GM21423 (cell line): ENCODE data around the gene CCL18.
"Not testable (repeated sequence)": the region's sequence is repeated elsewhere in the genome, so short reads cannot be mapped to it uniquely, and the experiment has no call there.

Experiments used
- ATAC-seq: cut with Tn5 transposase; IDR thresholded peaks from one replicate; pipeline ENCODE4 v1.9.1; 2021; ENCODE audit warnings: mild to moderate bottlenecking, moderate library complexity; ENCODE audit not compliant: unreplicated experiment

Gene CCL18

DNA sequence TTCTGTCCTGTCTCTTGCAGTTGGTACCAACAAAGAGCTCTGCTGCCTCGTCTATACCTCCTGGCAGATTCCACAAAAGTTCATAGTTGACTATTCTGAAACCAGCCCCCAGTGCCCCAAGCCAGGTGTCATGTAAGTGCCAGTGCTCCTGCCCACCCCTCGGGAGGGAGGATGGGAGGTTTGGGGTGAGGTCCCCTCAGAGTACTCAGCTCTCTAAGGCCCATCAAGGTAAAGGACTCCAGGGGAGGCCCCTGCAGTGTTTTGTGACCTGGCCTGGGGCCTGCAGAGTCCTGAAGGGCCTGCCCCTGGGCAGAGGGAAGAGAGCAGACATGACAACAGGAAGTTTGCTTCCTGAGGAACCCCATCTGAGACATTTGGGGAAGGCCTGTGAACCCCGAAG, 6.4 kb downstream of the CCL18 start:
- no peak for ATAC-seq

DNA sequence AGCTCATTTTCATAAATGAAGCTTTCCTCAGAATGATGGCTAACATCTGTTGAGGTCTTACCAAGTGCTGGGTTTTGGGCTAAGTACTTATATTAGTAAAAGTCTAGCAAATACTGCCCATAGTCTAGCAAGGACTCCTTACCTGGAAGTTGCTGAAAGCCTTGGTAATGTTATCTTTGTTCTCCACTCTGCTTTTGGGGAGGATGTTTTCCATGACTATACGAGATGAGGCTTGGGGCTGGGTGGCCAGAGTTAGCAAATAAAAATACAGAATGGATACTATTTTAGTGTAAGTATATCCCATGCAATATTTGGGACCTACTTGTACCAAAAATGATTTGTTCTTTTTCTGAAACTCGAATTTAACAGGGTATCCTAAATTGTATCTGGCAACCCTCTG, 7.7 kb downstream of the CCL18 start:
- ATAC-seq: no peak

DNA sequence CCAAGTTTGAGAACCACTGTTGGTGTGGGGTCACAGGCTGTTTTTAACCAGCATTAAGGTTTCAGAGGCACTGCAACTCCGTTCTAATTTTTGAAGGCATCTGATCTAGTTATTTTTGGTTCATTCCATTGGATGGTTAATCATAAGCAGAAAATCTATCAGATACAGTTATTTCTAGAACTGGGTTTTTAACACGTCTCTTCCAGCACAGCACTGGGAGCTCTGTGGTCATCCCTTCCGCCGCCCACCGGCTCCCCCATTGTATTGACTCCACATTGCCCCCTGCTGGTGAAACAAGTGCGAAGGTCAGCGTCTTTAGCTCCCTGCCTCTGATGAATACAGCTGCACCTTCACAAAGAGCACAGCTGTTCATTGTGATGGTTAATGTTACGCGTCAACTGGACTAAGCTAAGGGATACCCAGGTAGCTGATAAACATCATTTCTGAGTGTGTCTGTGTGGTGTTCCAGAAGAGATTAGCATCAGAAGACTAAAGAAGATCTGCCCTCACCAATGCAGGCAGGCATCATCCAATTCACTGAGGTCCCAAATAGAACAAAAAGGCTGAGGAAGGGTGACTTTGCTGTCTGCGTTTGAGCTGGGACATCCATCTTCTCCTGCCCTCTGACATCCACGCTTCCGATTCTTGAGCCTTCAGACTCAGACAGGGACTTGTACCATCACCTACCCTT, 8.5 kb downstream of the CCL18 start:
- ATAC-seq: peak; percentile 75

DNA sequence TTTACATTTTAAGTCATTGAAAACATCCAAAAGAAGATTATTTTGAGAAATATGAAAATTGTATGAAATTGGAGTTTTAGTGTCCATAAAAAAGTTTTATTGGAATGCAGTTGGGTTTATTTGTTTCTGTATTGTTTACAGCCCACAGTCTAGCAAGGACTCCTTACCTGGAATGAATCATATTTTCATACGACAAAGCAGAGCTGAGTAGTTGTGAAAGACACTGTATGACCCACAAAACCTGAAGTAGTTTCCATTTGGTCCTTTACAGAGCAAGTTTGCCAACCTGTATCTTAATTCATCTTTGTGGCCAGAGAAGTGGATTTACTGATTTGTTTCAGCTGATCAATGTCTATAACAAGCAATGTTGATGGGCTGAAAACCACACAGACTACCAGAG, 10.3 kb downstream of the CCL18 start:
- no peak for ATAC-seq

DNA sequence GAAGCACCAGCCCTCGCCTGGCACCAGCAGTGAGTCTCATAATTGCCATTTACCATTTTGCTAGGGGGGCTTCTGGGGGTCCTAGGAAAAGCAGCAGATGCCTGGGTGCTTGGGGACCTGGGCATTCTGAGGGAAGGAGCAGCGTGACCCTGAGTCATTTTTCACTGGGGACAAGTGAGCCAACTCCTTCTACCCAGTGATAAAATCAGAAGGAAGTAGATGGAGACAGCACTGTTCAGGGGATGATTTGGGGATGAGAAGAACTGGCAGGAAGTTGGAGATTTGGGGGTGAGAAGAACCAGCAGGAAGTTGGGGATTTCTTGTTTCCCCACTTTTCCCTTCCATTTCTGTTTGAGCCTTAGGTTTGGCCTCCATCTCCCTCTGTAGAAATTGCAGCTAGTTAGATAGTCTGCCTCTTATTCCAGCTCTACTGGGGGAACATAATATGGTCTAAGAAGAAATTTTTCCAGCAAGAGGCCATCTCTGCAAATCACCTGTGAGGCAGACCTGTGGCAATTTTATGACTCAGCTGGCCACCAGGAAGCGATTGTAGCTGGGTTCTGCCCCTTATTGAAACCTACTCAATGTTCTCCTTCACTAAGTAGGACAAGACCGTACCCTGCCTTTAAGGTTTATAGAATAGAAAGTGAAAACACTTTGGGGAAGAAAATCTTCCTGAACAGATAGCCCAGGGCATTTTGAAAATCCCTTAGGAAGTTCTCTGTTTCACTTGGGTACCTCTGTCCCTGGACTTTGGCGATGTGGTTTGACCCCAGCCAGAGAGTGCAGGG, 17.8 kb downstream of the CCL18 start:
- ATAC-seq: peak; percentile 26

DNA sequence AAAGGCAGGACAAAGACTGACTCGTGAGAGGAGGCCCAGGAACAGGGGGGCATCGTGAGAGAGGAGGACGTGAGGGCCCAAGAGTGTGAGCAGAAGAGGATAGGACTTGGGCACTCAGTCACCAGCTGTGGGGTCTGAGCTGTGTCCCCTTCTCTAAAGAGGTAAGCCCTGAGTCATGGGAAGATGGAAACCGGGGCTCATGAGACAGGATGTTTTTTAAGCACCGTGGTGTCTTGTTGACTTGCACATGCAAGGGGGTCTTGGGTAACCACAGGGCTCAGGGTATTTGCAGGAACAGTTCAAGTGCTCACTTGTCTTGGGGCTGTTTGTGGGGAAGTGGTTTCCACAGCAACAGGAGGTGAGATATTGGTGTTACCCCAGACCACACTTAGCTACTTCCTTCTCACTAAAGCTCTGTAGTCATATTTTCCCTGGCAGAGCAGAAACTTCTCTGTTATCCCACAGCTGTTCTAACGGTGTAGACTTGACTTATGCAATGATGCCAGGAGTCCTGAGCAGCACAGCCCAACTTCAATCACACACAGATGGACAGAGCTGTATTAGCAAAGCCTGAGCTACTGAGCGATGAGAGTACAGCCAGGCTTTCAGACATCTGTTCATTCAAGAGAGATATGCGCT, 18.5 kb downstream of the CCL18 start:
- ATAC-seq: peak; percentile 67

DNA sequence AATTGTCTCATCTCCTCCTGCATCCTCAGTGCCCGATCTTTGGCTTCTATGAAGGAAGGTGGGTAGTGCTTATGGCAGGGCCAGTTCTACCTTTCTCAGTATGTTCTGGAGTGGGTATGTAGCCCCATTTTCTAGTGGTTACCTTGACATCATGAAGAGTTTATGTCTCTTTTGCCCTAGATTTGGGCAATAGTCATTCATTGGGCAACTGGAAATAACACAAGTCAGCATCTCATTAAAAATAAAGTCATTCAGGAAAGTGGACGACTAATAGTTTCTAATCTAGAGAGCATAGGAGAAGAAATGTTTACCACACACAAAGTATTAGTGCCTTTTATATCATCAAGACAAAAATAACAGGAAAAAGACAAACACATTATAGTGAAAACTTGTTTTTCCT, 19.6 kb downstream of the CCL18 start:
- ATAC-seq: not testable (repeated sequence)

DNA sequence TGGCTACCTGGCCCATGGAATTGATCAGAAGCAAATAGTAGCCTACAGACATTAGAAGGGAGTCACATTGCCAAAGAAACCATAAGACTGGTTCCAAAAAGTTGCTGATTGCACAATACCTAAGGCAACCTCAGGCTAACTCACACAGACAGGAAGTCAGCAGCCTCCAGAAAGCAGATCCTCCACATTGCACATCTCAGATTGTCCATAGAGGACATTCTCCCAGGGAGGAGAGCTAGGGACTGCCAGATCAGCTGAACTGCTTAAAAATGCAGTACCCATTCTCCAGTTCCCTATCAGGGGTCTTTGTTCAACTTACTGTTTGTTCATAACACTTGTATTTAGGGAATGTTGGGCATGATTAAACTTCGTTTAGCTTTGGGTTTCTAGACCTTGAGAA, 21.7 kb downstream of the CCL18 start:
- no peak for ATAC-seq

DNA sequence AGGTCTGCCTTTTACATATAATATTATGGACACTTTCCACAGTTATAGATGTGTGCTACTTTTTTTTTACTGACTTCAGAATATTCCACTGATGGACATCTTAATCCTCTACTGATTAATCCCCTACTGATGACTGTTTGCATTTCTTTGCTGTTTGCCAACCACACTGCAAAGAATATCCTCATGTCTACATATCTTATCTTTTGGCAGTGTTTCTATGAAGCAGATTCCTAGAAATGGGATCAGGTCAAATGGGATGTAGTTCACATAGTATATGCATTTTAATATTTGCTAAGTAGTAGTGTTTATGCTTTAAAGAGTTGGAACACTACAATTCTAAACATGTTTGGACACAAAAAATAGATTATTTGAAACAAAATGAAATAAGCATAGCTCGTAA, 22.7 kb downstream of the CCL18 start:
- no peak for ATAC-seq

DNA sequence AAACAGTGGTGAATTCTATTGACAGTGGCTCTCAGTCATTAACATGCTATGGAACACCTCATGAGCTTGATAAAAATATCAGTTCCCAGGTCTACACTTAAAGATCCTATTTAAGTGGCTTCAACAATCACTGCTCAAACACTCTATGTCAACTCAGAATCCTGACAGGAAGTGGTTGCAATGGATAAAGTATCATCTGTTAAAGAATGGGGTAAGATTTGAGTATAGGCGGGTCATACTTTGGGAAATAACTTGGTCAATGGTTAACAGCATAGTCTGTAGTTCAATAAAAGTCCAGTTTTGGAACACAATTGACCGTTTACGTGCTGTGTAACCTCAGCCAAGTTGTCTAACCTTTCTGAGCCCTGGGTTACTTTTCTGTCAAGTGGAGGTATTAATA, 23.4 kb downstream of the CCL18 start:
- not testable (repeated sequence) for ATAC-seq

DNA sequence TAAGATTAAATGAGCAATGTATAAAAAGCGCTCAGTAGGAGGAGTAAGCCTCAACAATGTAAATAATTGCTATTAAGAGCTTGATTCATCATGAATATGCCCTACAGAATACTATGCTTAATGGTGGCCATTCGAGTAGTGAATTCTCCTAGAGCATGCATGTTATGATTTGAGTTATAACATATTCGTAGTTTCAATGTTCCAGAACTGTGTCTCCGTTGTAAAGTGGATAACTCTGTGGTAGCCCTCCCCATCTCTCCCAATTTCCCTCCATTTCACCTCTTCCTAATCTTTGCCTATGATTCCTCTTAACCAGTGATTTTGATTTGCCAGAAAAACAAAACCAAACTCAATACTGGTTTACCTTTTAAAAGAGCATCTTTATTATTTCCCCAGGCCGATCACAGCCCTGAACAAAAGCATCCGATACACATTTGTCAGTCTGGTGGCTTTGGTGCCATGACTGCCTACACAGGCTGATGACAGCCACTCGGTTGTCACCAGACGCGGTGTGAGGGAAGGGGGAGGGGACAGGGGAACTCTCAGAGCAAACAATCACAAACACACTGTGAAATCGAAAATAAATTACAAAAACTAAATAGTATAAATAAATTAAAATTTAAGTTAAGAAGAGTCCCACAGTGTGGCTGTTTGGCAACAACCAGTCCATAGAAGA, 24.0 kb downstream of the CCL18 start:
- not testable (repeated sequence) for ATAC-seq

DNA sequence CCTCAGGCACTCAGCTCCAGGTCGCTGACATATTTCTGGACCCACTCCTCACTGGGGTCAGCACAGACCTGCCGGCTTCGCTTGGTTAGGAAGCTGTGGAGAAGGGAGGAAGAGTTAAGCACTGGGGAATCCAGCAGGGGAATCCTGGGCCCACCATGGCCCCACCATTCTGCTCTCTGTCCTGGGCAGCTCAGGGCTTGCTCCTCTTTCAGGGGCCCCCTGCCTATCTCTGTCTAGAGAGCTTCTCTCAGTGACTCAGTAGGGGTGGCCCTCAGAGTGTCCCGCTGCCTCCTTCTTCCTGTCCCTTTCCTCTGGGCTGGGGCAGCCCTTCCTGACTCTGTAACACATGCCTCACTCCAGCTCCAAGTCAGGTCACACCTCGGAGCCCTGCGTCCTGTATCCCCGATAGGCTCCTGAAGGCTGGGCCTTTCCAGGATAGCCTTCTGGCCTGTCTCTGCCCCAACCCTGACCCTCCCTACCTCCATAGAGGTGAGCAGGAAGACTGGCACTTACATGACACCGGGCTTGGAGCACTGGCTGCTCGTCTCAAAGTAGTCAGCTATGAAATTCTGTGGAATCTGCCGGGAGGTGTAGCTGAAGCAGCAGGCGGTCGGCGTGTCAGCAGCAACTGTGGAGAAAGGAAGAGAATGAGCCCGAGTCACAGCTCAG, 24.7 kb downstream of the CCL18 start:
- ATAC-seq: no peak

DNA sequence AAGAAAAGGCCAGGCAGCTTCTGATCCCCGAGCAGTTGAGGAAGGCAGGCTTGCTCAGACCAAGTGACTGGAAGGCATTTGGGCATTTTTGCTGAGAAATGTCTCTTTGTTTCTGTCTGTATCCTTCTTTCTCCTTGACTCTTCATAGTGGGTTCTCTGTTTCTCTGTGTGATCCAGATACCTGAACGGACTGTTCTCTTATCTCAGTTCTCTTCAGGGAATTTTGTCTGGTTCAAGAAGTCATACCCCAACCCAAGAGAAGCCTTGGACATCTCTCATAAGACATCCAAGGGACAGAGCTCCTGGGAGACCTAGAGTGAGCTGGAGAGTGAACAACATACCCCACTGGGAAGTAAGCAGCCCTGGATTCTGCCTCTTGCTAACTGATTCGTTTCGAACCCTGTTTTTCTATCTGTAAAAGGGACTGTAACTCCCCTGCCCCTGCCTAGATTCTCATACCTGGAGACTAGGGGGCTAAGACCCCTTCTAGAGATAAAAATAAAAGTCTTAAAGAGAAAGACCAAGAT, 25.3 kb downstream of the CCL18 start:
- no peak for ATAC-seq

DNA sequence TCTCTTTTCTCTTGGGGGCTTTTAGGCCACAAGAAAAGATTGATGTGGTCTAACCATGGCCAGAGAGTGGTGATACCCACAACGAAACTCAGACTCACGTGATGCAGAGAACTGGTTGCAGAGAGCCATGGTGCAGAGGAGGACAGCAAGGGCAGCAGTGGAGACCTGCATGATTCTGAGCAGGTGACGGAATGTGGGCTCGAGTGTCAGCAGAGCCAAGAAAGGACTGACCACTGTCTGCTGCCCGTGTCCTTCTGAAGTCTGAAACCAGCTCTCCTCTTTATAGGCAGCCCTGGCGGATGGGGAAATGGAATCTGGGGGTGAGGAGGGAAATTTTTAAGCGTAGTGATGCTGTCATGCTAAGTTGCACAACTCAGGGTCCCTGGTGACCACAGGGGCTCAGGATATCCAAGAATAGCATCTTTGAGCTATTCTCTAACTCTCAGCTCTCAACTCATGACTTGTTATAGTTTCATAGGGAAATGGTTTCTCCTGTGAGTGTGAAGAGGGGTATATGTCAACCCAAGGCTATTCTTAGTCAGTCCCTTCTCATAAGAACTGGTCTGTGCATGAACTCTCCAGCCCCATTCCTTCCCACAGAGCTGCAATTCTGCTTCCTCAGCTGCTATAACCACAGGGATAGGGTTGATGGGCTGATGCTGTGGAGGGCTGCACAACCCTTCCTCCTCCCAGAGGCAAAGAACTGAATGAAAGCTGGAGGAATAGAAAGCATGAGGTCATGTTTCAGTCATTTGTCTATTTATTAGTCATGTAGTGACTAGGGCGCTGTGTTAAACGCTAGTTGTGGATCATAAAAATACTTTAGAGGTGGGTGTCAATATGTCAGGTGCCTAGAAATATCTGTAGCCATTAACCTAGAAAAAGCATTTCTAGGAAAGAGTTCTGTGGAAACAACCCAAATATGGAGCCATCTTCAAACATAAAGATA, 26.1 kb downstream of the CCL18 start, which contains the start of gene CCL3:
Gene CCL3, minus strand, starts transcription at position 256 of the 949 bp plus-strand sequence. Its CDS starts 85 bp downstream, at position 171.
- ATAC-seq: peak; percentile 74

DNA sequence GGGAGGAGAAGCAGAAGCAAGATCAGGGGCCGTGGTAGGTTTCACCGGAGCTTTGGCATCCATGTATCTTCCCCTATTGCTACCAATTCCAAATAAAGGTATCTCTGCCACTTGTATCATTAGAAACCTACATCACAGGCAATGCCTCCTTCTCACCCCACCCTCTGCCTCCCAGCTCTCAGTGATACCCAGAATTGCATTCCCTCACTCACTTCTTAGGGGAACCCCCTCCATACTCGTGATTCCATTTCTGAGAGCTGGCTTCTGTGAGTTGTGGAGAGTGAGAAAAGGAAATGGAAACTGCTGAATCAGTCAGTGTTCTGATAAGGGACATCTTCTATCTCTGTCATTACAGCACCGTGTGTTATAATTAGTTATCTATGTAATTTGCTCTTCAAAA, 28.2 kb downstream of the CCL18 start:
- ATAC-seq: no peak

DNA sequence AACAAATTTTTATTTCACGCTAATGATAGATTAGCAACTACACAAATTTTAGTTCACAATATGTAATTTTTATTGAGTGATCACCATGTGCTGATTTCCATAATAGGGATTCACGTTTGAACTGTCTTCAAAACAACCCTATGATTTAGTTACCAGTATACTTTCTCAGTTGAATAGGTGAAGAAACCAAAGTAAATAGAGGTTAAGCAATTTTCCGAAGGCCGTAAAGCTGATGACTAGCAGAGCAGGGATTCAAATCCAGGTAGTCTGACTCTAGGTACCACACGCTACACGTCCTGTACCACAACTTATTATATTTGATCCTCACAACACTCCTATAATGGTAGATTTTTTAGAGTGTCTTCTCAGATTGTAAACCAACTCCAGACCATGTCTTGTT, 28.6 kb downstream of the CCL18 start:
- ATAC-seq: not testable (repeated sequence)

DNA sequence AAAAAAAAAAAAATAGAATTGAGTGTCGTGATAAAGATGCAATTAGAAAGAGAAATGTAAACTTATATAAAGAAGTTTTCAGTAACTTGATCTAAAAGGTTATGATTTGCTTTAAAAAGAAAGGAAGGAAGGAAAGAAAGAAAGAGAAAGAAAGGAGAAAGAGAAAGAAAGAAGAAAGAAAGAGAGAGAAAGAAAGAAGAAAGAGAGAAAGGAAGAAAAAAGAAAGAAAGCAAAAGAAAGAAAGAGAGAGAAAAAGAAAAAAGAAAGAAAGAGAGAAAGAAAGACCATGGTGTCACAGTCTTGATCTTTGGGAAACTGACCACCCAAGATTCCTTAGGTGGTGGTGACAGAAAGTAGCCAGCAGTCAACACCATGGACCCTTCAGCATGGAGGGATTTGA, 30.2 kb downstream of the CCL18 start:
- ATAC-seq: no peak

DNA sequence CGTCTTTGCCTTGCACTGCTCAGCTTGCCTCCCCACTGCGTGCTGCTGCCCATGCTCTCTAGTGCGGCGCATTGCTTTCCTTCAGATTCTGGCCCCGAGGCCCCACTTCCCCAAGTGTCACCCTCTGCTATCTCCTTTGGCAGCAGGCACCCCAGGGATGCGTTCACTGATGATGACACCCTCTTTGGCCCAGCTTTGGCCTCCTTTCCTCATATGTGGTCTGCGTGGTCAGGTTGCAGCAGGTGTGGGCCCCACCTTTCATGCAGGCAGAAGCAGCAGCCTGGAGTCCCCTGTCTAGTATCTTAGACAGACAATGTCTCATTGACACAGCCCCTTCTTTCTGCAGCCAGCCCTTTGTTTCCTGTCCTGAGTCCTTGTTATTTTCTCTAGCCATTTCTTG, 30.7 kb downstream of the CCL18 start:
- no peak for ATAC-seq

DNA sequence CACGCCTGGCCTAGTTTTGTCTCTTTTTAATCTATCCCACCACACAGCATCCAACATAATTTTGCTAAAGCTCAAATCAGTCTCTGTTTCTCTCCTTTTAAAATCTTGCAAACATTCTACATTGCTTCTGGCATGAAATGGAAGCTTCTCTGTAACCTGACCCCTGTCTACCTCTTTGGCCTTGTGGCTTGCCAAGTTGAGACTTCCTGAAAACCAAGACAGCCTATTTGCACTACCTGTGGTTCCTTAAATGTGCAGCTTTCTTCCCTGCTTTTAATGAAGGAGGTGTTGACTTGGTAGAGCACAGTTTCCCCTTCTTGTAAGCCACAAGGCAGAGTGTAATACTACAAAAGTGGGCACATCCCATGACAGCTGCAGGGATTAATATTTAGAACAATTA, 31.9 kb downstream of the CCL18 start:
- no peak for ATAC-seq
